Dermis blood vessel endothelial cell (primary cell): ENCODE results near the gene HK1. TPM values are rescaled to one million over a fixed set of nuclear protein-coding genes. Genes with fewer than 3 reads are reported as not detected.
"Not testable (repeated sequence)": the region's sequence is repeated elsewhere in the genome, so short reads cannot be mapped to it uniquely, and the experiment has no call there.

Source experiments
- DNase-seq: peaks from one replicate; pipeline ENCODE4 v3.0.0; 2010
- total RNA-seq: library from RNA; depleted of rRNA; stranded (reverse); fragments of >200 nt; gene quantifications from 2 replicates; pipeline ENCODE4 v1.2.3, GENCODE V29; 2014

Gene HK1
- total RNA-seq, 1 donor from 2014 or later: 110 TPM

- DNase-seq: no peak
Observed at GRCh38 chr10:69425511-69426298, 147.4 kb downstream of the HK1 start.

- no peak for DNase-seq
Observed at GRCh38 chr10:69426376-69426727, 148.1 kb downstream of the HK1 start.

DNA sequence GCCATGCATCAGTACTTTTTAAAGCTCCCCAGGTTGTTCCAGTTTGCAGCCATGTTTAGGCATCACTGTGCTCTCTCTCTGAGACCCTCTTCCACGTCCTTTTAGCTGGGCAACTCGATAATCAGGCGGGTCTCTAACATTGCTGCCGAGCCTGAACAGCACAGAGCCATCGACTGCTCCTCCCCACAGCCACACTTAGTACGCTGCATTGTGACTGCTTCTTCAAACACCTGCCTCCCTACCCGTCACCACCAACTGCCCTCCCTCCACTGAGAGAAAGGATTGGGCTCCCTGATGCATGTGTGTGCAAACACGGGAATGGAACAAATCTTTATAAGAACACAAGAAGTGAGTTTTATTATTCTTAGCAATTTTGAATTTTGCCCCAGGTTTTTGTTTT, 149.9 kb downstream of the HK1 start:
- DNase-seq: no peak

- no peak for DNase-seq
Observed at GRCh38 chr10:69434169-69434568, 155.9 kb downstream of the HK1 start.

DNA sequence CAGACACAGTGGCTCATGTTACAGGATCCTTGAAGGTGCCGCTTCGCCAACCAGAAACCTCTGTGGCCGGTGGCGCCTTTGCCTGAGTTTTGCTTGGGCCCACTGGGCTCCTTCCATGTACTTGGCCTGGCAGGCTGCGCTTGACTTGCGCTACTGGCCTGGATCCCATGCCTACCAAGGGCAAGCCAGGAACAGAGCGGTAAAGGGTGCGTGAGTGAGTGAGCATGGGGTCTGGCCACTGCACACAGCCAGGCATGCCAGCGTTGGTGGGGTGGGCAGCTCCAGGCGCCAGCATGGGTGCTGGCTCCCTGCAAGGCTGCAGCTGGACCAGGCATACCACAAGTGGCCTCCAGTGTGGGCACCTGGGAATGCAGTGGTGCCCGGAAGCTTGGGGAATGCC, 156.6 kb downstream of the HK1 start:
- DNase-seq: no peak

DNA sequence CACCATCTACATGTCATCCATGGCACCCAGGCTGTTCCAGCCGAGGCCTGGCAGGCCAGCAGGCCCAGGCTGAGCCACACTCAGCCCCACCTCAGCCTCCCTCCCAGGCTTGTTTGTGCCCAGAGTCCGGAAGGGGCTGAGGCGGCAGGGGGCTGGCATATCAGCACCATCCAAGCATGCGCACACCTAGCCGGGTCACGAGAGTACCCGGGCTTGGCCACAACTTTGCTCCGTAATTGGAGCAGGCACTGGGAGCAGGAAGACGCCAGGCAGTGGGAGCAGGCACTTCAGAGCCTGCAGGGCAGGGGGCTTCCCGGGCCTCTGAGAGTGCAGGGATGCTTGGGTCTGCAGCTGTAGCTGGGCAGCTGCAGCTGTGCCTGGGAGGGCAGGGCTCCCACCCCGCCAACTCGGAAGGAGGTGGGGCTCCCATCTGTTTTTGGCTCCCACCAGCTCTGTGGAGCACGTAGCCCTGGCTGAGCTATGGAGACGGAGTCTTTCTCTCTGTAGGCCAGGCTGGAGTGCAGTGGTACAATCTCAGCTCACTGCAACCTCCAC, 157.7 kb downstream of the HK1 start:
- no peak for DNase-seq

- no peak for DNase-seq
Observed at GRCh38 chr10:69437321-69438259, 159.3 kb downstream of the HK1 start.

DNA sequence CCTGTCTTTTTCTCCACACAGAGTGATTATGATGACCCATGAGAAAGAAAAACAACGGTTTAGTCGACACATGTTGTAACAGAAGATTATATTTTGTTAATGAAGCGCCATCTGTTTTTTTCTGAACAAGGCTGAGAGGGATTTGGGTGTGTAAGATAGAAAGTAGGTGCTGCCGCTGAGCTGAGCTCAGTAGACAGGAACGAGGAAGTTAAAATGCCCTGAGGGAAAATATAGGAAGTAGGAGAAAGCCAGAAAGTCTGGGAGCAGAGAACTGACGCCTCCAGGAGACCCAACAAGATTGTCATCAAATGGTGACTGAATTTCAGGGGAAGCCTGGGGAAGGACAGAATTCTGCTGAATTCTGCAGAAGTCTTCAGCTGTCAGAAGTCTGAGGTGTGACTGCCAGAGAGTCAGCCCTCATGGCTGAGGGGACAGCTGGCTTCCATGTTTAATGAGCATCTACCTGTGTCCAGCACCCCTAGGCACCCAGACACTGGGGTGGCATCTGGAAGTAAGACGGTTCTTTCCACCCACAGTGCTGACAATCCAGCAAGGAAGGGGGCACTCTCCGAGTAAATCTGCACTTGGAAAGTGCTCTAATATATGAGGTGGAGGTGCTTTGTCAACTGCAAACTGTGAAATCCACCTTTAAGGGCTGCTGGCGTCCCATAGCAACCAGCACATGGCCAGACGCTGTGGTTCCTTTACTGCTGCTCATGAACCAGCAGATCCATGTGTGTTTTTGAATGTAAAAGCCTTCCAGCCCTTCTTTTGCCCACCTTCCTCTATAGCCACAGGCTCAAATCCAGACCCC, 160.4 kb downstream of the HK1 start:
- DNase-seq: peak; percentile 35

DNA sequence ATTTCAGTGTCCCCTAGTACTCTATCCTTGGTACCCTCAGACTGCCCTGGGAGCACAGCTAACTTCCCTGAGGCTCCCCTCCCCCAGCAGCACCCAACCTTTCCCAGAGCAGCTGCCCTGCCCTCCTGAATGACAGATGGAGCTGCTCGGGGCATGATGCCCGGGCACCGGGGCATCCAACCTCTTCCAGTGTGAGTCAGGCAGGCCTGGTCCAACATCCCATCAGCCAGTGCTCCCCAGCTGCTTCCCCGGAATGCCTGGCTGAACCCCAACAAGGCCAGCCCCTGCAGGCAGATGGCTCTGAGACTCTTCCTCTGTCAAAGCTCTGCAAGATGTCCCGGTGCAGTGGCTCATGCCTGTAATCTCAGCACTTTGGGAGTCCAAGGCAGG, 161.0 kb downstream of the HK1 start:
- DNase-seq: no peak

GRCh38 chr10:69439813-69440506, 161.7 kb downstream of the HK1 start:
- DNase-seq: no peak

DNA sequence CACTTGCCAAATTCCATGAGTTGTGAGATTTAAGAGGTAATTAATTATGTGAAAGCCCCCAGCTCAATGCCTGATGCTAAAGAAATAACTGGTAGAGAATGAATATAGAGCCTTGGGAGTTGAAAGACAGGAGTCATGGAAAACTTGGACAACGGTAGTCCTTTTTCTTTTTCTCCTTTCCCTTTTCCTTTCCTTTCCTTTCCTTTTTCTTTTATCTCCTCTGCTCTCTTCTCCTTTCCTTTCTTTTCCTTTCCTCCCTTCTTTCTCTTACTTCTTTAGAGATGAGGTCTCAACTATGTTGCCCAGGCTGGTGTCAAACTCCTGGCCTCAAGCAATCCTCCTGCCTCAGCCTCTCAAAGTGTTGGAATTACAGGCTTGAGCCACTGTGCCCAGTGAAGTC, 165.1 kb downstream of the HK1 start:
- DNase-seq: no peak

DNA sequence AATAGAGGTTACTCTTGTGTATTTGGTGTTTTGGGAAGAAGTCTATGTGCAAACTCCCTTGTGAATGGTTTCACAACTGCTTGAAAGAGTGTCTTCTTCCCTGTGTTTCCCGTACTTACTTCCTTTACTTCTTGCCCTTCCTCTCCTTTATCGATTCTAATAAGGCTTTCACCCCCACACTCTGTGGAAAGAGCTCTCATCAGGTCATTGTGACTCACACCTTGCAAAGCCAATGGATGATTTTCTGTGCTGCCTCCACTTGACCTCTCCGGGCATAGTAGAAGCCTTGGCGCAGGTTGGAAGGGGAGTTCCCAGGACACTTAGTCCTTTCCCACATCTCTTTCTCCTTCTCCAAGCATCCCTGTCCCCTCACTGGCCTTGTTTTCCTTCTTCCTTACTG, 166.7 kb downstream of the HK1 start:
- peak; percentile 42 for DNase-seq

- no peak for DNase-seq
Observed at GRCh38 chr10:69446229-69446628, 167.9 kb downstream of the HK1 start.

- DNase-seq: peak; percentile 95
Observed at GRCh38 chr10:69446650-69447151, 168.4 kb downstream of the HK1 start.

GRCh38 chr10:69449841-69450240, 171.5 kb downstream of the HK1 start:
- DNase-seq: peak; percentile 92

DNA sequence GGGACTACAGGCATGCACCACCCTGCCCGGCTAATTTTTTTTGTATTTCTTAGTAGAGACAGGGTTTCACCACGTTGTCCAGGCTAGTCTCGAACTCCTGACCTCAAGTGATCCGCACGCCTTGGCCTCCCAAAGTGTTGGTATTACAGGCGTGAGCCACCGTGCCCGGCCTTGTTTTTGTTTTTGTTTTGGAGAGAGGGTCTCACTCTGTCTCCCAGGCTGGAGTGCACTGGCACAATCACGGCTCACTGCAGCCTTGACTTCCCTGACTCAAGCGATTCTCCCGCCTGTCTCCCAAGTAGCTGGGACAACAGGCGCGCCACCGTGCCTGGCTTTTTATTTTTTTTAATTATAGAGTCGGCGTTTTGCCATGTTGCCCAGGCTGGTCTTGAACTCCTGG, 172.1 kb downstream of the HK1 start:
- not testable (repeated sequence) for DNase-seq

DNA sequence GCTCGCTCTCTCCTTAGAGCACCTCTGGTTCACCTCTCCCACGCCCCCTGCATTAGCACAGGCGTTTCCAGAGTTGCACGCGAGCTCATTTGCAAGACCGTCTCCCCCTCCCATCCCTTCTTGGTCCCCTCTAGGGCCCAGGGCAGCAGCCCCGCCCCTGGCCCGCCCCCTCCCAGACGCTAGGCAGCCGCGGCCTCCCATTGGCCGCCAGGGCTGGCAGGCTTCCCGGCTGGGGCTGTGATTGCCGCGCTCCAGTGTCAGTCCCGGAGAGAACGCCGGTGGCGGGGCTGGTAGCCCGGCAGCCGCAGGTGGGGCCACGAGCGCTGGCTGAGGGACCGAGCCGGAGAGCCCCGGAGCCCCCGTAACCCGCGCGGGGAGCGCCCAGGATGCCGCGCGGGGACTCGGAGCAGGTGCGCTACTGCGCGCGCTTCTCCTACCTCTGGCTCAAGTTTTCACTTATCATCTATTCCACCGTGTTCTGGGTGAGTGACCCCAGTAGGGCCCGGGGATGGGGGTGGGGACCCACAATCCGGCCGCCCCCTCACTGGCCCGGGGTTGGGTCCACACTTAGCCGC, 173.0 kb downstream of the HK1 start, which contains the start of gene TSPAN15:
TSPAN15 (plus strand) TSS at position 257 of the 575 bp plus-strand sequence; CDS start at position 387, 130 bp downstream.
- DNase-seq: peak; percentile 92
